ENCODE data around the gene CDK5R2.

The CDK5R2 gene

DNA sequence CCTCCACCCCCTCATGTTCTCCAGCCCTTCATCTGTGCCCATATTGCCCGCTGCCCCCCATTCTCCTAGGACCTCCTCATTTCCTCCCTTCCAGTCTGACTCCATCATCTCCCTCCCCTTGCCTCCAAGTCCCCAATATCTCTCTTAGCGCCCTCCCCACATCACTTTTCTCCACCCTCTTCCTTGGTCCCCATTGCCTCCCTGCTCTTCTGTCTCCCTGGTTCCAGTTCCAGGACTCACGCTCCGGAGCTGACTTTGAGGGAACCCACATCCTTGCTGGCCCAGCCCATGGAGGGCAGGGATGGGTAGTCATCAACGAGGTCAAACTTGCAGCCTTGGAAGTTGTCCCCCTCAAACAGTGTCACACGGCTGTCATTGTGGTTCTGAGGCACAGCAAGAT lies 31.1 kb downstream of the CDK5R2 start:
- DNase-seq, result no peak

DNA sequence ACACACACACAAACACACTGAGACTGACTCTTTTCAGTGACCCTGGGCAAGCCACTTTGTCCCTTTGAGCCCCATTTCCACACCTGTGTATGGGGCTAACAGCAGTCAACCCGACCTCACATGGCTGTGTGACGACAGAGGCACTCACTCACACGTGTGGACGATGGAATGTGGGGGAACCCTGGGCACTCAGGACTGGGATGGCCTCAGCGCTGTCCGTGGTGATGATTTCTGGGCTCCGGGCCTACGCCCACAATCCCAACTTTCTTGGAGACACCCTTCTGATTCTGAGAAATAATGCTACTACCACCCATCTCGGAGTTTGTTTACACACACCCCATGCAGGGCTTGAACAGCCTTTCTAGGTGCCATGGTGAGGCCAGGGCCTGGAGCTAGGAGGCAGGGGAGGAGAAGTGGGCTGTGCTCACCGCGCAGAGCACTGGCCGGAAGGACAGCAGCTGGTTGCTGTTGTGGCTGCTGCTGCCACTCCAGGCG lies 32.3 kb downstream of the CDK5R2 start:
- DNase-seq, result no peak

DNA sequence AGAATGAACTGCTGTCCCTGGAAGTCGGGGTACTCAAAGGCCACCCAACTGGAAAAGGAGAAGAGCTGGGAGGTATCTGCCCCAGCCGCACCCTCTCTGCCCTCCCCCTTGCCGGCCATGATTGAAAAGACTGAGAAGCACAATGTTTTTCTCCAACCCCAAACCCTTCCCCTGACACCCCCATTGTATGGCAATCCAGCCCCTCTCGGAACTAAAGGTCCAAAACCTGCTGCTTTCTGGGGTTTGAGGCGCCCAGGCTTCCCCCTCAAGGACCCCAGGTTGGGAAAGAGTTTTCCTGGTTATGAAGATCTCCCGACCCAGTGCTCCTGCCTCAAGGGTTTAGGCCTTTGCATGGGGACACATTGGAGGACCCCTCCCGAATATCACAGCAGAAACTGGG lies 32.7 kb downstream of the CDK5R2 start:
- no peak for DNase-seq

DNA sequence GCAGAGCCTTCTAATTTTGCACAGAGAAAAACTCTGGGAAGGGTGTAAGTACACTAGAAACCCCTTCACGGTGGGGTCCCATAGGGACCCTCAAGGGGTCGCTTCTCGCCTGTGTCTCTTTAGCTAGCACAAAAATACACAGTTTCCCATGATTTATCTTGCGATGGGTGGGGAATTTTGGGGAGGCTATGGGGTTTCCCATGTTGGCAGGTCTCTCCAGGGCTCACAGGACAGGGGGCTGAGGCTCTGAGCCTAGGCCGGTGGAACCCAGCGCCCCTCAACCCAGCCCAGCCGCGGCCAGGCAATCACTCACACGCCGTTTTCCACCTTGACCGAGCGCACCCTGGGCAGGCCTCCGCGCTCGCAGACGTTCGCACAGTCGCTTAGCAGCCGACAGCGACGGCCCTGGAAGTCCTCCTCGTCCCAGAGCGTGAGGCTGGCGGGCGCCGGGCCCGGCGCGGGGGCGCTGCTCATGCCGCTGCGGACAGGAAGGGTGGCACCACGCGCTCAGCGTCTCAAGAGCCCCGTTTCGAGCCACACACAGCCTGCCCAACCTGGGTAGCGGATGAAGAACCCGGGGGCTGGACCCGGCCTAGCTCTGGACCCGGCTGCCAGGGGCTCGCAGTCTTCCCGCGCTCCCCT lies 33.4 kb downstream of the CDK5R2 start:
- no peak for DNase-seq

DNA sequence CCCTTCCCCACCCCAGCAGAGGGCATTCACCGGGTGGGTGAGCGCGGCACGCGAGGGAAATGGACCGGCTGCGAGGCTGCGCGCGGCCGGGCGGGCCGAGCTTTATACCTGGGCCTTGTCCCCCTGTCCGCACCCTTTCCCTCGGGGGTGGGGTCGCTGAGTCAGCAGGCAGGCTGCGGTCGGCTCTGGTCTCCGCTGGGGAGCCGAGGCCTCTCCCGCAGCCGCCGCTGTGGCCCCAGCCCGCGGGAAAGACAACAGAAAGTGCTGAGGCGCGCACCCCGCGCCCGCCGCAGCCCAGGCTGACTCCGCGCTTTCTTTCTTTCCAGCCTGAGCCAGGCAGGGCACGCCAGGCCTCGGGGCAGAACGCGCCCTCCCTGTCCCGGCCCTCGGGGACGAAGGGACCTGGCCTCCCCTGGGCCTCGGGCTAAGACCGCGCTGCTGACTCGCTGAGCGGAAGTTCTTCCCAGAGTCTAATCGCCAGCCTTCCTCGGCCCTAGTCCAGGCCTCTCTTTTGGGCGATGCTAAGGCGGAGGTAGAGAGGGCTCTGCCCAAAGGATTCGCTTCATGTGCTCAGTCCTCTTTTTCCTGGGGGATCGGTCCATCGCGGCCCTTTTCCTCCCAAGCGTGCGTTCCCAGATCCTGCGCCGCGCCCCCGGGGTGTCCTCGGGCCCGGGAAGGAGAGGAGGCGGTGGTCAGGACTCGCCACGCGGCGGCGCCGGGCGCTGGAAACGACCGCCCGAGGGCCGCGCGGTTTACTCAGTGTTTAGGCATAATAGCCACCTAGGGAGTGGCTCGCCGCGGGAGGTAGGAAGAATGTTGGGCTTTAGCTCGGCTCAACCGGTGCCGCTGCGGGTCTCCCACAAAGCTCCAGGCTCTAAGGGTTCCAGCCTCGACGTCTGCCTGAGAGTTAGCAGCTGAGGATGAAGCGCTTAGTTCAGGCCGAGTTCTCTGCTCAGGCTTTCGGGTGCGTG lies 34.2 kb downstream of the CDK5R2 start, which contains the start of gene CRYBA2:
TSS of gene CRYBA2 (minus strand) at position 78 of the 971 bp plus-strand sequence. CDS start 246 bp downstream, outside the sequence.
- no peak for DNase-seq

DNA sequence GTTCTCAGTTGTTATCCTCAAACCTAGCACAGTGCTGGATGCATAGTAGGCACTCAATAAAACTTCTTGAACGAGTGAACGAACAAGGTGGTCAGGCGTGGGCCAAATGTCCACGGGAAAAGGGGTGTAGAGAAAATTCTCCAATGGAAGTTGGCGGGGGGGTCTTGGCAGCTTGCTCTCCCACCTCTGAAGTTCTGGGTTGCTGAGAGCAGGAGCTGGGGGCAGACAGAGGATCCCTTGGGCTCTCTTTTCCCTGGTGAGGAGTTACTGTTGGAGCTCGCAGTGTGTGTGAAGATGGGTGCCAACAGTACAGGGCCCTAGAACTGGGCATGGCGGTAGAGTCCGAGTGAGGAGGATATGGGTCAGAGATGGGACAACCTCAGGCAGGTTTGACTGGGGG lies 36.1 kb downstream of the CDK5R2 start:
- DNase-seq, result no peak

DNA sequence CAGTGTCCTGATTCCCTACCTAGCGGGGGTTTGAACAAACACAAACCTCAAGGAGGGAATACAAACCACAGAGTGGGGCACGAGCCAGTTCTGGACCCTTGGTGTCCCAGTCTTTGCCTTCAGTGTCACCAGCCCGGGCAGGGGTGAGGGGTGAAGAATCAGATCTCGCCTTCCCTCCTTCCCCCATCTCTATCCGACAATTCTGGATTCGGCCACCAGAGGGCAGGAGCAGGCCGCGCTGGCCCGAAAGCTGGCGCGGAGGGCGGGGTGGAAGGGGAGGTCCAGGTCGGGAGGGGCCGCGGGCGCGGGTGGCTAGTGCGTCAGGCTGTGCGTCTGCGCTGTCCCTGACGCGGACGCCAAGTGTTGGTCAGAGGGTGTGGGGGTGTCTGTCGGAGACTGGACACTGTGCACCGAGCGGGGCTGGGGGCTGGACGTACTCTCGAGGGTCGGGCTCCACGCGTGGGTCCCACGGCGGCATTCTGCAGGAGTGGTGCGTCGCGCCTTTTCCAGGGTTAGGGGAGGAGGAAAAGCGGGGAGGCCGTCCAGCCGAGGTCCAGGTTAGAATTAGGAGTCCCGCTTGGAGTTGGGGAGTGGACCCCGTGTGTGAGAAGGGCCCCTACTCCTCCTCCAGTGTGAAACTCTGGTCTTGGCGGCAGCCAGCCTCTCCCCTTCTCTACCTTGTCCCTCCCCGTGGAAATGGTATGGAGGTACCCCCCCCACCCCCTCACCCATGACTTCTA lies 36.7 kb downstream of the CDK5R2 start:
- DNase-seq, result peak; percentile 75

DNA sequence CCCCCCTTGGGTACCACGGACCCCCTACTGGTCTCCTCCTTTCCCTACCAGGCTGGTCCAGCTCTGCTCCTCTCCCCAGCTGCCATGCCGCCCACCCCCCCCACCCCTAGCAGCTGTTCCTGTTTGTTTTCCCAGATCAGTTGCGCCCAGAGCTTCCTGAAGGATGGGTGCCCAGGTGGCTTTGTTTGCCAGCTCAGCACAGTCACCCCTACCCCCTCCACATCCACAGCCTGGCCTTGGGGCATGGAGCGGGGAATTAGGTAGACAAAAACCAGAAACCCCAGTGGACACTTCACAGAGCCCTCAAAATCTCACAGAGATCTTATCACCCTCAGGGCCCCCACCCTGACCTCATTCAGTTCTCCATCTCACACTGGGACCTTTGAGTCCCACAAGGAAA lies 37.5 kb downstream of the CDK5R2 start:
- no peak for DNase-seq

DNA sequence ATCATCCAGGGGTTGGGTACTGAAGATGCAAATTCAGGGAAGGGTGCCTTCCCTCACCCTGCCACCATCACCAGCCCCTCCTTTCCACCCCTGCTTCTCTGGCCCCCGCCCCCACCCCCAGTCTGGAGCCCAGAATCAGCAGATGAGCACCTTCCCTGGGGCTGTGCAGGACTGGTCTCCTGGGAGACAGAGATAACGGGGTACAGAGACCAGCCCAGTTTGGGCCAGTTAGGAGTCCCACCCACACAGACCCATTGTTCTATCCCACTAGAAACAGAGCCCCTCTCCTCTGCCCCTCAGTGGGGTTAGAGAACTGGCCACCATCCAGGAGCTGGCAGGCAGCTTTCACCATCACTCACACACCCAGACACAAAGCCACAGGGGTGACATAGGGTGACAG lies 38.3 kb downstream of the CDK5R2 start:
- DNase-seq, result no peak

DNA sequence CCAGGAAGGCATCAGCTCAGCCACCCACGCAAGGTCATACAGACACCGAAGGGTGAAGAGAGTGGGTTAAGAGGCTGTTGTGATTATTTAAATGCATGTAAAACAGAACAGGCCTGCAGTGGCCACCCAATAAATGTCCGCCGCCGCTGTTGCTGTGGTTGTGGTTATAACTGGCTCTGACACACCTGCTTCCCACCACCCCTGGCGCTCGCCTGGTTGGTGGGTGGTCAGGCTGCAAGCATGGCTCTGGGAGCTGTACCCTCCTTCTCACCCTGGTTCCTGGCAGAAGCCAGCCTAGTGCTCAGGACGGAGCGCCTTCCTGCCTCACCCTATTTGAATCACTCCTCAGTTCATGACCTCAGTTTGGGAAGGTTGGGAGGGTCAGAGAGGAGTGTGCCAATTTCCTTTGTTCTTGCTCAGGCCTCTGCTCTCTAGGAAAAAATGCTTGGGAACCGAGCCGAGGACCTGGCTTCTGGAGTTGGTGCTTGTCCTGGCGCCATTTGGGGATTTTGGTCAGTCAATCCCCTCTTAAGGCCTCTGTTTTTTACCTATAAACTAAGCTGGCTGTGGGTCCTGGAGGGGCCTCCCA lies 39.0 kb downstream of the CDK5R2 start:
- DNase-seq, result no peak

DNA sequence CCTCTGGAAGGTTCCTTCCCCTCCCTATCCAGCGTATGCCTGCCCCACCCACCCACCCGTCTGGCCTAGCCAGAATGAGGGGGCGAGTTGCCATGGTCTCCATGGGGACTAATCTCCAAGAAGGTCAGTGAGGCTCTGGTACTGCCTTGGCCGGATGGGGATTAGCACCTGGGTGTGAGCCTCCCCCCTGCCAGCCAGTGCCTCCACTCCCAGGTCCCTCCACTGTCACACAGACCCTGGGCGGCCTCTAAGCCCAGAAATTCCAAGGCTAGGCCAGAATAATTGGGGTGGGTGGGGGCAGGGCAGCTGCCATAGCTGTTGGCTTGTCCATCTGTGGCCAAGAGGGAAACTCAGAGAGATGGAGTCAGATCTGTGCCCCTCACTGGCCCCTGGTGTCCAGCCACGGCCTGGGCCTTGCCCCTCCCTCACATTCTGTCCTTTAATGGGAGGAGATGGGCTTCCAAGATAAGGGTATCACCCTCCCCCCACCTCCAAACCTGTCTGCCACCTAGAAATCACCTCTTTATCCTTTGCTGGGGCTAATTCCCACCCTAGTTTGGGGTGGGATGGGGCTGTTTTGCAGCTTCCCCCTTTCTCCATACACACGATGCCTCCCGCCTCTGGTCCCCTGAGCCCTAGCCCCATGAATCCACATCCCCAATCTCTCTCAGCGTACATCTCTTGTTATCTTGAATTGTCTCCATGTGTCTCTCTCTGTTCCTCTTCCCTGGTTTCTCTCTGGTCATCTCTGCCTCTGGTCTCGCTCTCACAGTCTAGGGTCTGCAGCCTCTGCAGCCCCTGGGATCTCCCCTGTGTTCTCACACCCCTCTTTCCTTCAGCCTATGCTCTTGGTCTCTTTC lies 39.8 kb downstream of the CDK5R2 start:
- no peak for DNase-seq

DNA sequence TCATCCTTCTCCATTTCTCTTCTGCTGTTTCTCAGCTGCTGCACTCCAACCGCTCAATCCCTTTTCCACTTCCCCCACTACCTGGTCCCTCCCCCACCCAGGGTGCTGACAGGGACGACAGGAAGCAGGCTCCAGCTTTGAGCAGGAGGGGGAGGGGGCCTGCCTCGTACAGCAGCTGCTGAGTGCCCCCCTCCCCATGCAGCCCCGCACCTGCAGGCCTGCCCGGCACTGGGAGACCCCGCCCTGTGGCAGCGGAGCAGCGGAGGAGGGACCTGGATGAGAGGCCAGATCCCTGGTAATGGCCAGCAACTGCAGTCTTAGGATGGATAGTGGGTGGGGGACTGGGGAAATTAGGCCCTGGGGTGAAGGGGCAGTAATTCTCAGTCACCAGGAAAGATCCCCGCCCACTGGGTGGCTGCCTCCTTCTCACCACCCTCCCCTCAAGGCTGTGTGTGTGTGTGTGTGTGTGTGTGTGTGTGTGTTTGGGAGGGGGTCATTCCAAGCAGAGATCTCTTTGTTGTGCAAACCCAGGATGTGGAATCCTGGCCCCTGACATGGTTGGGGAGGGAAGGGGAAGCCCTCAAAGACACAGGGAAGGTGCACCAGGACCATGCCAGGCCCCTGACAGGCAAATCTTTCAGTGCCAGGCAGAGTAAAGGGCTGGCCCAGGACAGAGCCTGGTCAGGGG lies 40.6 kb downstream of the CDK5R2 start:
- DNase-seq, result no peak

DNA sequence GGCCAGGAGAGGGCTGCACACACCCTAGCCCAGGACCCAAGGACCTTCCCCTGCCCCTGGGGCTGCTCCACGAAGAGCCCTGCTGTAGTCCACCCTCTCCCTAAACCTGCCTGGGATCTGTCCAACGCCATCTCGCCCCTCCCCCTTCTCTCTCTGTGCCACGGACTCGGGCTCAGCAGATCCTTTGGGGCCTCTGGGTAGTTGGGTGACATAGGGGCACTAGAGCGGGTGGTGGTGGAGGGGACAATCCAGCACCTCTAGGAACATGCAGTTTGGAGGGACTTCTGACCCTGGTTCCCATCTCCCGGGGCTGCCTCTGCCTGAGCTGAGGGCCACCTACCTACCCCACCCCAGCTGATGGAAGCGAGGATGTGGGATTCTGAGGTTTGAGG lies 41.1 kb downstream of the CDK5R2 start:
- no peak for DNase-seq

DNA sequence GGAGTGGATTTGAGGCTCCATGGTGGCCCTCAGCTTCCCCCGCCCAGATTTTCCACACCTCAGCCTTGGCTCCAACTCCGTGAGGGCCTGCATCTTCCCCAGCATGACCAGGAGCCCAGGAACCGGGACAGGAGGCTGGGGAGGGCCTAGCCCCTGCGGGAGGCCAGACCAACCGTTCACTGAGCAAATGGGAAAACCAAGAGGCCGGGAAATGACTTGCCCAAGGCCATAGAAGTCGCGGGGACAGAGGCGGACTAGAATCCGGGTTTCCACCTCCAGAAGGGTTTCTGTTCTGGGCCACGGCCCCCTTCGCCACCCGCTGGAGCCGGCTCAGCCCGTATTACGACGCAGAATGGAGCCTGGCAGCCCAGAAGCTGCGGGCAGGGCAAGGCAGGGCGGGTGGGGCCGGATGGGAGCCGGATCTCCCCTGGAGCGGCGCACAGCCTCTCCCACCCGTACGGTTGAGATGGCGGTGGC lies 41.7 kb downstream of the CDK5R2 start:
- DNase-seq, result no peak

DNA sequence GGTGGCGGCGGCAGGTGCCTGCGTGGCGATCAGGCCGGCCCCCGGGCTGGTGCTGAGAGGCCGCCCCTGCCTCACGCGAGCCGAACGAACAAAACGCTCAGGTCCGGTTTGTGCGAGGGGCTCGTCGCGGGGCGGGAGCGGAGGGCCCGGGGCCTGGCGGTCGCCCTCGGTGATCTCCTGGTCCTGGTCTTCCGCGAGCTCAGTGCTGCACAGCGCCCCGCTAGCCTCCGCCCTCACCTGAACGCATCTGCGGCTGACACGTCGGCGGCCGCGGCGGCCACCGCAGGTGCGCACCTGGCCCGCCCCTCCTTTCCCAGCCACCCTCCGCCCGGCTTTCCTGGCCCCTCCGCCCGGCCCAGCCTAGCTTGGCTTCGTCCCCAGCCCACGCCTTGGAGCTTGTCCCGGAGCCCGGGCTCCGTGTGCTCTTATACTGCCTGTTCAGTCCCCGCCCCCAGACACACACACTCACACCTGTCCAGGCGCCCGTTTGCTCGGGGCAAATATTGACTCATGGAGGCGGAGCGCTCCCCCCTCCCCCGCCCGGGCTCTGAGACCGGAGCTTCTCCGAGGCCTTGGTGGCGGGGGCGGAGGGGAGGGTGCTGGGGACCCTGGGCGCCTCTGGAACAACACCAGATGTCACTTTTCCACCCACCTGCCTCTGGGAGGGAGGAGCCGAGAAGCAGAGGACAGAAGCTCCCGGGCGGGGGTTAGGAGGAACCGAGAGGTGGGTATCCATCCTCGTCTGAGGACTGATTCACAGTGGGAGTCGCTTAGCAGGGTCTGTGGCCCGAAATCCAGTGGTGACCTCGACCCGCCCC lies 42.3 kb downstream of the CDK5R2 start:
- peak; percentile 55 for DNase-seq

DNA sequence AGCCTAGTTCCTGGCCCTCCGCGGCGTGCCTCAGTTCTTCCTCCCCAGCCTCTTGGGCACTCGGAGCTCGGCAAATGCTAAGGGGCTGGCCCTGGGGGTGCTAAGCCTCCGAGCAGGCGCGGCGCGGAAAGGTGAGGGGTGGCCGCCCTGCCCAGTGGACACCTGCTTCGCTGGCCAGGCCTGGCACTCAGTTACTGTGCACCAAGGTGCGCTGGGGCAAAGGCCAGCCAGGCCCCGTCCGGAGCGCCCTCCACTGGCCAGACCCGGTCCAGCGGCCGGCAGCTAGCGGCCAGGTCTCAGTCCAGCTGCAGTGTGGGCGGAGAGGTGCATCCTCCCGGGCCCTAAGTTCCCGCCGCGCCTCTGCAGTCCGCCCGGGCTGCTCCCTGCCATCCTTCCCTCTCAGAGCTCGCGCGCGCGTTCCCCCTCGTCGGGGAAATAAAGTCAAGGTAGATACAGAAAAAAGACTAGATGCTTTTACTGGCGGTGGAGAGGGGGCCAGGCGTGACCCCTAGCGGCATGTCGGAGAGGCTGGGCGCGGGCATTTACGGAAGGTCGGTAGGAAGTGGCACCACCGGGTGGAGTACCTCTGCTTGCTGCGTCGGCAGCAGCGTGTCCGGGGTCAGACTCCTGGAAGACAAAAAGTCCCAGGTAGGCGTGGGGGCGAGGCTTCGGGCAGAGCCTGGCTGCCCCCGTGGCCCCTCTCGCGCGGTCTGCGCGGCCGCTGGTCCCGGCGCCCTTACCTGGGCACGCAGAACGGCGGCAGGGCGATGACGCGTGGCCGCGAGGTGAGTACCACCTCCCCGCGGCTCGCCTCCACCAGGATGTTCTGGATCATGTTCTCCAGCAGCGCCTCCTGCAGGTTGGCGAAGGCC lies 43.2 kb downstream of the CDK5R2 start:
- no peak for DNase-seq

DNA sequence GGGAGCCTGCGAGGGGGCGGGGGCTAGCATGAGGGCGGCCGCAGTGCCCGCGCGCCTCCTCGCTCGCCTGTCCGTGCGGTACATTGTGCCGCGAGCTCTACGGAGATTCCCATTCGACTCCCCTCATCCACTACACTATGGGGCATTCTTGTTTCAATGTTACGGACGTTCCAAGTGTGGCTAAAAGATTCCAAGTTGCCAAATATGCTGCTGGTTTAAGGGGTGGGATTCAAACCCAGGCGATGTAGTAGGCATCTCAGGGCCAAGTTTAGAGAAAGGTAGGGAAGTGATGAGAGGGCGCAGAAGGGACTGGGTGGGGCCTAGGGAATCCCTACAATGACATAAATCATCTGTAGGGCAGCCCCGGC lies 43.8 kb downstream of the CDK5R2 start:
- no peak for DNase-seq

DNA sequence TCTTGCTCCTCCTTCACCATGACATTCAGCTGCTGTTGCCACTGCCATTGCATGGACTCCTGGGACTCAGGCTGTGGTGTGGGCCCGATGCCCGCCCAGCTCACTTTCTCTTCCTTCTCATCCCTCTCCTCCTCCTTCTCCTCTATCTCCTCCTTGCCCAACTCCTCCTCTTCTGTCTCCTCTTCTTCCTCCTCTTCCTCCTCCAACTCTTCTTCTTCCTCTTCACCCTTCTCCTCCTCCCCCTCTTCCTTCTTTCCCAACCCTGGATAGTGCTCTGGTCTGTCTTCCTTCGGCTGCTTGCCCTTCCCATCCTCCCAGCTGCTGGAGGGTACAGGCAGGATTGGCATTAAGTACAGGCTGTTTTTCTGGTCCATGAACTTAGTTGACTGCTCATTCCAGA lies 44.5 kb downstream of the CDK5R2 start:
- DNase-seq, result no peak

DNA sequence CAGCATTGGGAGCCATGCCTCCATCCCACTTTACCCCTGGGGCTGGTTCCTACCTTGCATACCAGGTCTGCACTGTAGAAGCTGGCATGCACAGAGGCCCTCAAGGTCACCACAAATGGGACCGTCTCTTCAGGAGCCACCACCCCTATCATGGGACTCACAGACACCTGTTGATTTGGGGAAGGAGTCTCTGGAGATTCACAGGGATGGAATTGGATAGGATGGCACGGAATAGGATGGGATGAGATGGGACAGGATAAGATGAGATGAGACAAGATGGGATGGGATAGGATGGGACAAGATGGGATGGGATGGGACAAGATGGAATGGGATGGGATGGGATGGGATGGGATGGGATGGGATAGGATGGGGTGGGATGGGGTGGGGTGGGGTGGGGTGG lies 49.8 kb downstream of the CDK5R2 start:
- DNase-seq, result no peak
